Hematopoietic multipotent progenitor cell treated with erythropoietin and hydrocortisone succinate and interleukin-3 and kit ligand, for 4 days (in vitro differentiated cells): Measurements from ENCODE around the gene ATF5.

Source experiments
- DNase-seq: peaks from one replicate; pipeline ENCODE4 v3.0.0-alpha.2; 2015

ATF5 gene

DNA sequence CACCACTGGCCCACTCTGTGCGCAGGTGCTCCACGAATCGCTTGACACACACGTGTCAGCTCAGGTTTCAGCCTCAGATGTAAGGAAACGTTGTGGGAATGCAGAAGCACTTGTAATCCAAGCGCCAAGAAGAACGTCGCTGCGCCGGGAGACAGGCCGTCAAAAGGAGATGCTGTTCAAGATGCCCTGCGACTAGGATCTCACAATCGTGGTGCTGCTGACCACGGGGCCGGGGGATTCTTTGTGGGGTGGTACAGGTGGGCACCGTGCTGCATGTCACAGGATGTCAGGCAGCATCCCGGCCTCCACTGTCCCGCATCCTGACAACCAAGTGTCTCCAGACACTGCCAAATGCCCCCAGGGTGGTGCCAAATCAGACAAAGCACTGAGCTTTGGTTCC lies 48.9 kb downstream of the ATF5 start:
- no peak for DNase-seq

DNA sequence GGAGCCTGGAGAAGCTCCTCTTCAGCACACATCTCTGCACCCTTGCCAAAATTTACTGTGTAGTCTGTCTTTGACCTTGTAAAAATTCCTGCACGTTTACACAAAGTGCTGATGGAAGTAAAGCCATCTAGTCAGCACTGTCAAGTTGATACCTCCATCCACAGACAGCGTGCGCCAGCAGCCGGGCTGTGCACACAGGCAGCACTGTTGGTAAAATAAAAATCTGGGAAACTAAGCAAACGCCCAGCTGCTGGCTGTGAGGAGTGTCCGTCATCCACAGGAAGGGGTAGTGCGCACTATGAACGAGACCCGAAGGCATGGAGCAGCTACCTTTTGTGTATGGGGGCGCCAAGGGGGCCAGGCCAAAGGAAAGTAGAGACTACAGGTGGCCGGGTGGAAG lies 49.3 kb downstream of the ATF5 start:
- DNase-seq: no peak

DNA sequence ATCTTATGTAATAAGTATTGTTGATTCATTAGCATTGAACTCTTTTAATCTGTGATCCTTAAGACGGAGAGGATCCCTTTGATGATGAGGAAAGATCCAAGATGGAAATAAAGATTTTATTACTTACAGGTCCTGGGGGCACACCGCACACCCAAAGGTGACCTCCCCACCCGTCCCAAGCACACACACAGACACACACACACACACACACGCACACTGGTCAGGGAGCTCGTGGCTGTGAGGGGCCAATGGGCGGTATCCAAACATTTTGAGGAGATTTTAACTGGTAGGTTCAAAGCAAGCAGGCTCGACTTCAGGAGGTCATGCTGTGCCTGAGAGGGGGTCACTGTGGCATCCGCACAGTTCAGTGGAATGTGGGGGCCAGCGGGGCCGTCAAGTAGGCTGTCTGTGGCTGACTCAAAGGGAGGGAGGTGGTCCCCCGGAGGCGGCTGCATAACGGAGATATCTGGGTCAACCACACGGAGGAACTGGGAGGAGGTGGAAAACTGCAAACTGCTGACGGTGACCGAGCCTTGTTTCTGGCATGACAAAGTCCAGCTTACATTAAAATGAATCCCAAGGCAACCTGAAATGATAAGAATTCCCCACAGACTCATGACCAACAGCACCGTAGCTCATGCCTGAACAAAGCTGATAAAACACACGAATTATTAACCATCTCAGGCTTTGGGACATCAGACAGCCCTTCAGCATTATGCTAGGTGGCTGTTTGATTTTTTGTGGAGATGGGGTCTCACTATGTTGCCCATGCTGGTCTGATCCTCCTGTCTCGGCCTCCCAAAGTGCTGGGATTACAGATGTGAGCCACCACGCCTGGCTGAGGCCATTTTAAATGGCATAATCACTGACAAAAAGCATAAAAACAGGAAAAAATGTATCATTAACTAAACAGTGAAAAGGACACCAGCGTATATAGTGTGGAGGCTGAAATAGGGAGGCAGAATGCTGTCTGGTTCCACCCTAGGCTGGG lies 52.9 kb downstream of the ATF5 start:
- DNase-seq: peak; percentile 66
